ENCODE data around the gene C19orf12.

Gene C19orf12

GRCh38 chr19:29735829-29736228 lies 20.8 kb upstream of the C19orf12 start:
- DNase-seq (ENCODE audit: low read depth), result no peak
- H3K4me3 ChIP-seq (ENCODE audit: low read depth, low read length), result no peak overlapping the region
- TF ChIP-seq CTCF (IDR thresholded peaks at IDR 0.05; ENCODE audit: control insufficient read depth, extremely low read depth, insufficient read depth), result no peak

GRCh38 chr19:29731331-29731850 lies 16.3 kb upstream of the C19orf12 start:
- H3K4me3 ChIP-seq (ENCODE audit: low read depth, low read length), result no peak overlapping the region
- DNase-seq (ENCODE audit: low read depth), result no peak
- TF ChIP-seq CTCF (IDR thresholded peaks at IDR 0.05; ENCODE audit: control insufficient read depth, extremely low read depth, insufficient read depth), result no peak

GRCh38 chr19:29727906-29728305 lies 12.8 kb upstream of the C19orf12 start:
- DNase-seq (ENCODE audit: low read depth), result no peak
- H3K4me3 ChIP-seq (ENCODE audit: low read depth, low read length), result no peak overlapping the region
- TF ChIP-seq CTCF (IDR thresholded peaks at IDR 0.05; ENCODE audit: control insufficient read depth, extremely low read depth, insufficient read depth), result no peak

- no peak overlapping the region for H3K4me3 ChIP-seq (ENCODE audit: low read depth, low read length)
- no peak for DNase-seq (ENCODE audit: low read depth)
- TF ChIP-seq CTCF (IDR thresholded peaks at IDR 0.05; ENCODE audit: control insufficient read depth, extremely low read depth, insufficient read depth), result no peak
Observed at GRCh38 chr19:29724746-29725145, 9.7 kb upstream of the C19orf12 start.

- no peak for TF ChIP-seq CTCF (IDR thresholded peaks at IDR 0.05; ENCODE audit: control insufficient read depth, extremely low read depth, insufficient read depth)
- no peak for DNase-seq (ENCODE audit: low read depth)
- H3K4me3 ChIP-seq (ENCODE audit: low read depth, low read length), result no peak overlapping the region
Observed at GRCh38 chr19:29724102-29724641, 9.1 kb upstream of the C19orf12 start.

GRCh38 chr19:29717051-29717450 lies 2.0 kb upstream of the C19orf12 start:
- no peak for DNase-seq (ENCODE audit: low read depth)
- H3K4me3 ChIP-seq (ENCODE audit: low read depth, low read length), result no peak overlapping the region
- TF ChIP-seq CTCF (IDR thresholded peaks at IDR 0.05; ENCODE audit: control insufficient read depth, extremely low read depth, insufficient read depth), result no peak
